Endothelial cell of umbilical vein (primary cell): ENCODE data around the gene DVL1. TPM values are rescaled to one million over a fixed set of nuclear protein-coding genes. Genes with fewer than 3 reads are reported as not detected.

Source experiments
- BruUV-seq: library from RNA; stranded (reverse); fragments of 400-500 nt; replicated peaks from 2 replicates; lab custom pipeline; 2021; lab: Mats Ljungman, UMichigan
- CTCF ChIA-PET: fragments of 300-600, 350-600 bp; sonication (Branson Sonifier 250); formaldehyde crosslinking; loops from one replicate; lab custom pipeline; 2021; ENCODE audit warnings: antibody characterized with exemption, inconsistent platforms; lab: Charles Lee
- POLR2A ChIA-PET: fragments of 300-600, 350-600 bp; sonication (Branson Sonifier 250); formaldehyde crosslinking; loops from one replicate; lab custom pipeline; 2021; ENCODE audit warnings: antibody characterized with exemption, inconsistent platforms; lab: Charles Lee
- DNase-seq: peaks from one replicate; pipeline ENCODE4 v3.0.0-alpha.2; 2011; ENCODE audit warnings: low read depth, low spot score
- FAIRE-seq: peaks from 2 replicates; lab custom pipeline; 2011; peaks lifted over from hg19 to GRCh38; lab: Jason Lieb, UNC
- H2AFZ ChIP-seq: 2 replicates; pipeline ENCODE4 v1.6.0; 2012; ENCODE audit warnings: low read depth, low read length, control low read depth, inconsistent platforms
- H3K27ac ChIP-seq: 2 replicates; pipeline ENCODE4 v1.5.1; 2011; ENCODE audit warnings: low read depth, mild to moderate bottlenecking, control low read depth, low read length, moderate library complexity; ENCODE audit not compliant: insufficient read depth
- H3K27me3 ChIP-seq, 2 experiments: 2 replicates each; pipeline versions ENCODE4 v1.6.0 to v1.6.1; 2011; ENCODE audit warnings: low read length in 2 of 2, mixed read lengths in 1 of 2; ENCODE audit not compliant: control insufficient read depth in 2 of 2, insufficient read depth in 2 of 2
- H3K36me3 ChIP-seq, 2 experiments: 2 replicates in 1 of 2; 3 replicates in 1 of 2; pipeline ENCODE4 v1.5.1; 2011; ENCODE audit warnings: low read length in 2 of 2, mild to moderate bottlenecking in 1 of 2, moderate library complexity in 1 of 2; ENCODE audit not compliant: control insufficient read depth in 2 of 2, insufficient read depth in 2 of 2; ENCODE audit errors: extremely low read depth in 1 of 2
- H3K4me1 ChIP-seq: 3 replicates; pipeline ENCODE4 v1.5.1; 2011; ENCODE audit warnings: mild to moderate bottlenecking, low read length; ENCODE audit not compliant: control insufficient read depth, insufficient read depth; ENCODE audit errors: extremely low read depth
- H3K4me2 ChIP-seq: 2 replicates; pipeline ENCODE4 v1.6.1; 2011; ENCODE audit warnings: low read length, control low read depth, mixed read lengths; ENCODE audit not compliant: insufficient read depth
- H3K4me3 ChIP-seq, 3 experiments: fragments of 200-600 bp in 1 of 3; sonication (generic), shearing (Covaris generic) in 1 of 3; replicated peaks in 1 of 3; 2 replicates each; pipeline ENCODE4 v1.5.1; 2011 to 2016; ENCODE audit warnings: control low read depth in 3 of 3, low read length in 3 of 3, mild to moderate bottlenecking in 2 of 3, inconsistent platforms in 1 of 3, low read depth in 1 of 3, moderate library complexity in 1 of 3; ENCODE audit not compliant: insufficient read depth in 1 of 3
- H3K79me2 ChIP-seq: 2 replicates; pipeline ENCODE4 v1.6.0; 2012; ENCODE audit warnings: low read length, inconsistent platforms; ENCODE audit not compliant: control insufficient read depth, insufficient read depth
- H3K9ac ChIP-seq: replicated peaks from 2 replicates; pipeline ENCODE3; 2011; ENCODE audit warnings: low read length, control low read depth; ENCODE audit not compliant: insufficient read depth; ENCODE audit errors: extremely low read depth
- H3K9me1 ChIP-seq: replicated peaks from 3 replicates; pipeline ENCODE4 v1.6.0; 2011; ENCODE audit warnings: mild to moderate bottlenecking, low read length; ENCODE audit not compliant: control insufficient read depth, insufficient read depth; ENCODE audit errors: extremely low read depth
- H3K9me3 ChIP-seq: replicated peaks from 2 replicates; pipeline ENCODE4 v1.5.1; 2012; ENCODE audit warnings: low read length, inconsistent platforms; ENCODE audit not compliant: control insufficient read depth, insufficient read depth
- H4K20me1 ChIP-seq: replicated peaks from 2 replicates; pipeline ENCODE3; 2011; ENCODE audit warnings: mild to moderate bottlenecking, low read length; ENCODE audit not compliant: control insufficient read depth, insufficient read depth; ENCODE audit errors: extremely low read depth
- CTCF ChIP-seq, 2 donors: IDR thresholded peaks; 1 replicate in 1 of 2; 2 replicates in 1 of 2; pipeline ENCODE4 v1.5.1; 2011; ENCODE audit warnings: low read length in 2 of 2, mild to moderate bottlenecking in 2 of 2, moderate library complexity in 2 of 2, control low read depth in 1 of 2, inconsistent platforms in 1 of 2, low read depth in 1 of 2; ENCODE audit not compliant: insufficient read depth in 1 of 2; ENCODE audit errors: extremely low read depth in 1 of 2
- EZH2 ChIP-seq: IDR thresholded peaks from 2 replicates; pipeline ENCODE4 v1.6.1; 2012; ENCODE audit warnings: borderline replicate concordance, low read depth, mild to moderate bottlenecking, moderate library complexity, low read length, inconsistent platforms; ENCODE audit not compliant: severe bottlenecking
- FOS ChIP-seq: IDR thresholded peaks from 2 replicates; pipeline ENCODE4 v1.6.1; 2011; ENCODE audit warnings: mild to moderate bottlenecking, low read length, moderate library complexity, borderline replicate concordance; ENCODE audit not compliant: insufficient read depth
- GATA2 ChIP-seq: IDR thresholded peaks from 2 replicates; pipeline ENCODE4 v1.7.0; 2011; ENCODE audit warnings: low read depth, mild to moderate bottlenecking, moderate library complexity, mixed read lengths, low read length; ENCODE audit not compliant: insufficient read length, insufficient read depth
- JUN ChIP-seq: IDR thresholded peaks from 2 replicates; pipeline ENCODE4 v1.6.1; 2011; ENCODE audit warnings: borderline replicate concordance, low read depth; ENCODE audit not compliant: insufficient read length, insufficient read depth
- MAX ChIP-seq: IDR thresholded peaks from 2 replicates; pipeline ENCODE4 v1.6.1; 2011; ENCODE audit not compliant: insufficient read depth, insufficient read length
- MYC ChIP-seq: IDR thresholded peaks from one replicate; pipeline ENCODE4 v1.6.1; 2011; ENCODE audit warnings: mild to moderate bottlenecking, low read depth, low read length
- POLR2A ChIP-seq: IDR thresholded peaks from 2 replicates; pipeline ENCODE4 v1.6.1; 2012; ENCODE audit warnings: low read depth, mild to moderate bottlenecking, control low read depth, low read length
- POLR2AphosphoS5 ChIP-seq: IDR thresholded peaks from 2 replicates; pipeline ENCODE4 v1.6.1; 2012; ENCODE audit warnings: low read depth, mild to moderate bottlenecking, control low read depth, low read length, moderate library complexity; ENCODE audit not compliant: insufficient read depth
- dilution Hi-C: fragments of 300-500 bp; cut with MboI; formaldehyde crosslinking; loops from one replicate; pipeline ENCODE4 v1.15.0; 2019; ENCODE audit warnings: low sequenced_read_pairs; ENCODE audit not compliant: extremely low pct_ligation_motif_present
- intact Hi-C: fragments of 100-400 bp; cut with micrococcal nuclease; formaldehyde crosslinking; loops from one replicate; pipeline ENCODE4 v1.10.0; 2022
- polyA plus RNA-seq, 4 experiments: library from polyadenylated mRNA; depleted of rRNA in 3 of 4; stranded (reverse) in 3 of 4; unstranded in 1 of 4; fragments of >200 nt; gene quantifications; 2 replicates each; pipeline versions ENCODE4 v1.2.1 to v1.2.3, GENCODE V29; 2011 to 2012; ENCODE audit warnings: missing spikeins in 1 of 4
- total RNA-seq: library from RNA; stranded (reverse); gene quantifications from 2 replicates; pipeline ENCODE4 v1.2.3, GENCODE V29; 2021

Gene DVL1
- total and polyA plus RNA-seq, 2 donors (not counting 3 experiments of a cell fraction or from before 2014, with no cell fraction given): 26.8 to 36.5 TPM

GRCh38 chr1:1332031-1332755 lies 17.0 kb downstream of the DVL1 start:
- Histone ChIP-seq H3K4me3 (no peak overlapping the region), H3K9ac (no peak overlapping the region), H3K9me1 (no peaks in the 10 kb centered on the region), H3K79me2 (no peaks in the 10 kb centered on the region), H3K9me3 (no peaks in the 10 kb centered on the region), H3K4me1 (no peaks in the 10 kb centered on the region), H3K27me3 (no peaks in the 10 kb centered on the region), H4K20me1 (no peaks in the 10 kb centered on the region), H2AFZ (no peak overlapping the region), H3K27ac (no peak overlapping the region), H3K36me3 (peaks cover 0 to 15% of the 10 kb centered on the region in 2 experiments), H3K4me2 (no peak overlapping the region)
- BruUV-seq: no TSS peak
- ChIA-PET POLR2A (no interaction called here), CTCF (no interaction called here)
- DNase-seq (no peak), FAIRE-seq (no peak)
- dilution Hi-C loops: no loop called here
- intact Hi-C loops: no loop called here
- no peak for TF ChIP-seq JUN
- TF ChIP-seq POLR2A: no peak
- TF ChIP-seq FOS: no peak
- no peak for TF ChIP-seq CTCF (IDR thresholded peaks at IDR 0.05; ENCODE audit: extremely low read depth in 1 of 2, insufficient read depth in 1 of 2, low read depth in 1 of 2, low read length in 2 of 2)
- no peak for TF ChIP-seq MYC
- no peak for TF ChIP-seq EZH2
- no peak for TF ChIP-seq GATA2
- no peak for TF ChIP-seq MAX
- TF ChIP-seq POLR2AphosphoS5: no peak
